GM18511 (cell line): ENCODE data around the gene QARS1.

Source experiments
- ATAC-seq: cut with Tn5 transposase; IDR thresholded peaks from one replicate; pipeline ENCODE4 v1.9.1; 2021; ENCODE audit warnings: mild to moderate bottlenecking, moderate library complexity; ENCODE audit not compliant: unreplicated experiment

Gene QARS1

DNA sequence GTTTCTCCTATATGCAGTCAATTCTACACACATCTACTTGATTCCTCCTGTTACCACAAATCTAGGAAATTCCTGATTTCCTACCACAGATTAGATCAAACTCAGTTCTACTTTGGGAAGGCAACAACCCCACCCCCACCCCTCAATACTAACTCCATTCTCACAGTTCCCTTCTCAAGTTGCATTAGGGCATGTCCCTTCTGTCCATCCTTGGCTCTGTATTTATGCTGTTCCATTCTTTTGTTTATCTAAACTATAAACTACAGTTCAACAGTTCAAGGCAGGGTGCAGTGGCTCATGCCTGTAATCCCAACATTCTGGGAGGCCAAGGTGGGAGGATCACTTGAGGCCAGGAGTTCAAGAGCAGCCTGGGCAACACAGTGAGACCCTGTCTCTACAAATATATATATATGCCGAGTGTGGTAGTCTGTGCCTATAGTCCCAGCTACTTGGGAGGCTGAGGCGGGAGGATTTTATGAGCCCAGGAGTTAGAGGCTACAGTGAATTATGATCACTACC lies 50.2 kb downstream of the QARS1 start:
- ATAC-seq = no peak

DNA sequence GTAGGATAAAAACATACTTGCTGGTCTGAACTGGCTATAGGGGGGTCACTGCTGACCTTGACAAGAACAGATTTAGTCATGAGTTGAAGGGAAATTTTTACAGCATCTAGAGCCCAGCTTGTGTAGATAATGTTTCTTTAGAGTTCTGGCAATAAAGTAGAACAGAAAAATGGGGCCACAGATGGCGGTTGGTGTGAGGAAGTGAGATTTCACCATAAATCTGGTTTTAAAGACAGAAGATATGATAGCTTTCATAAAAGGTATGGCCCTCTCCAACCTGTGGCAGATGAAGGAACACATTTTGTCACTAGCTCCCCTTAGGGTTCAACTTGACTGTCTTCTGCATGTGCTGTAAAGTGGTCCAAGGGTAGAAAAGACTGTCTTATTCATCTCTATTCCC lies 51.0 kb downstream of the QARS1 start:
- ATAC-seq = no peak
